H9 (cell line): ENCODE results near the gene FAM81A. TPM values are rescaled to one million over a fixed set of nuclear protein-coding genes. Genes with fewer than 3 reads are reported as not detected.
A peak's percentile ranks its signal among the peaks of the same experiment; 100 is the strongest.

Source experiments
- DNase-seq: peaks from one replicate; pipeline ENCODE4 v3.0.0-alpha.2; 2017
- H2AFZ ChIP-seq: one replicate; pipeline ENCODE4 v1.6.1; 2013; ENCODE audit warnings: mild to moderate bottlenecking, low read length, control low read depth, moderate library complexity
- H2AK5ac ChIP-seq: 2 replicates; pipeline ENCODE4 v1.6.1; 2013; ENCODE audit warnings: low read length, control low read depth, mixed read lengths; ENCODE audit not compliant: insufficient read length
- H2BK120ac ChIP-seq: one replicate; pipeline ENCODE4 v1.6.1; 2013; ENCODE audit warnings: low read depth, mild to moderate bottlenecking, low read length, control low read depth, inconsistent platforms; ENCODE audit not compliant: poor library complexity, severe bottlenecking
- H2BK12ac ChIP-seq: 2 replicates; pipeline ENCODE4 v1.6.1; 2013; ENCODE audit warnings: low read length, control low read depth, mixed read lengths, low read depth; ENCODE audit not compliant: insufficient read length
- H2BK15ac ChIP-seq: 2 replicates; pipeline ENCODE4 v1.6.1; 2013; ENCODE audit warnings: low read depth, low read length, control low read depth
- H2BK20ac ChIP-seq: one replicate; pipeline ENCODE4 v1.6.1; 2013; ENCODE audit warnings: low read depth, mild to moderate bottlenecking, low read length, control low read depth, inconsistent platforms; ENCODE audit not compliant: poor library complexity, severe bottlenecking
- H2BK5ac ChIP-seq: 2 replicates; pipeline ENCODE4 v1.6.1; 2013; ENCODE audit warnings: low read length, control low read depth, mixed read lengths; ENCODE audit not compliant: insufficient read length
- H3K14ac ChIP-seq: 2 replicates; pipeline ENCODE4 v1.6.1; 2013; ENCODE audit warnings: low read length, control low read depth; ENCODE audit not compliant: insufficient read depth
- H3K18ac ChIP-seq: 2 replicates; pipeline ENCODE4 v1.6.1; 2013; ENCODE audit warnings: low read depth, mild to moderate bottlenecking, mixed read lengths, low read length, control low read depth; ENCODE audit not compliant: insufficient read length
- H3K23ac ChIP-seq: 2 replicates; pipeline ENCODE4 v1.6.1; 2013; ENCODE audit warnings: low read length, control low read depth, mixed read lengths, low read depth; ENCODE audit not compliant: insufficient read length
- H3K23me2 ChIP-seq: 2 replicates; pipeline ENCODE4 v1.6.1; 2013; ENCODE audit warnings: low read depth, mild to moderate bottlenecking, mixed read lengths, low read length, control low read depth; ENCODE audit not compliant: insufficient read length, poor library complexity, severe bottlenecking
- H3K27ac ChIP-seq: 2 replicates; pipeline ENCODE4 v1.5.1; 2013; ENCODE audit warnings: low read length, control low read depth, mixed read lengths, low read depth; ENCODE audit not compliant: insufficient read length
- H3K27me3 ChIP-seq: 2 replicates; pipeline ENCODE4 v1.6.1; 2013; ENCODE audit warnings: low read length, control low read depth, inconsistent platforms; ENCODE audit not compliant: insufficient read depth
- H3K4ac ChIP-seq: 2 replicates; pipeline ENCODE4 v1.6.1; 2013; ENCODE audit warnings: low read depth, mild to moderate bottlenecking, control low read depth, inconsistent platforms, low read length, moderate library complexity
- H3K4me1 ChIP-seq: 2 replicates; pipeline ENCODE4 v1.6.1; 2013; ENCODE audit warnings: low read length, control low read depth, inconsistent platforms; ENCODE audit not compliant: insufficient read depth
- H3K4me2 ChIP-seq: 2 replicates; pipeline ENCODE4 v1.6.1; 2013; ENCODE audit warnings: low read length, control low read depth, mixed read lengths; ENCODE audit not compliant: insufficient read length, insufficient read depth
- H3K56ac ChIP-seq: 2 replicates; pipeline ENCODE4 v1.6.1; 2013; ENCODE audit warnings: low read depth, mild to moderate bottlenecking, mixed read lengths, low read length, control low read depth; ENCODE audit not compliant: insufficient read length
- H3K79me1 ChIP-seq: 2 replicates; pipeline ENCODE4 v1.6.1; 2013; ENCODE audit warnings: low read depth, mild to moderate bottlenecking, moderate library complexity, low read length, control low read depth, inconsistent platforms; ENCODE audit not compliant: insufficient read depth, poor library complexity, severe bottlenecking
- H3K79me2 ChIP-seq: 2 replicates; pipeline ENCODE4 v1.6.1; 2013; ENCODE audit warnings: low read length, control low read depth, inconsistent platforms; ENCODE audit not compliant: insufficient read depth
- H3K9ac ChIP-seq: 2 replicates; pipeline ENCODE4 v1.6.1; 2013; ENCODE audit warnings: low read length, control low read depth, mixed read lengths; ENCODE audit not compliant: insufficient read length; ENCODE audit errors: extremely low read depth
- H3K9me3 ChIP-seq: one replicate; pipeline ENCODE4 v1.6.1; 2013; ENCODE audit warnings: low read depth, low read length, inconsistent platforms; ENCODE audit not compliant: control insufficient read depth
- H3T11ph ChIP-seq: one replicate; pipeline ENCODE4 v1.6.1; 2013; ENCODE audit warnings: mild to moderate bottlenecking, low read length, control low read depth, inconsistent platforms
- H4K20me1 ChIP-seq: one replicate; pipeline ENCODE4 v1.6.1; 2013; ENCODE audit not compliant: control insufficient read depth, insufficient read length, insufficient read depth
- H4K5ac ChIP-seq: 2 replicates; pipeline ENCODE4 v1.6.1; 2013; ENCODE audit warnings: low read depth, mild to moderate bottlenecking, mixed read lengths, low read length, control low read depth; ENCODE audit not compliant: insufficient read length
- H4K8ac ChIP-seq: replicated peaks from 2 replicates; pipeline ENCODE4 v1.6.1; 2013; ENCODE audit warnings: low read length, control low read depth, mixed read lengths, low read depth; ENCODE audit not compliant: insufficient read length
- H4K91ac ChIP-seq: 2 replicates; pipeline ENCODE4 v1.6.1; 2013; ENCODE audit warnings: low read depth, mild to moderate bottlenecking, moderate library complexity, mixed read lengths, low read length, control low read depth; ENCODE audit not compliant: insufficient read length
- H3K27ac Mint-ChIP-seq, 3 experiments: 2 replicates in 2 of 3; 3 replicates in 1 of 3; pipeline ENCODE4 v1.8.0; 2020 to 2021; ENCODE audit warnings: mixed read lengths in 3 of 3, mild to moderate bottlenecking in 1 of 3, moderate library complexity in 1 of 3
- H3K27me3 Mint-ChIP-seq: 2 replicates; pipeline ENCODE4 v1.8.0; 2021; ENCODE audit warnings: low read depth, mild to moderate bottlenecking, moderate library complexity, mixed read lengths
- H3K36me3 Mint-ChIP-seq, 3 experiments: 2 replicates in 2 of 3; 3 replicates in 1 of 3; pipeline ENCODE4 v1.8.0; 2020 to 2021; ENCODE audit warnings: low read depth in 3 of 3, mixed read lengths in 3 of 3; ENCODE audit not compliant: insufficient read depth in 1 of 3
- H3K4me1 Mint-ChIP-seq, 2 experiments: 2 replicates each; pipeline ENCODE4 v1.8.0; 2020; ENCODE audit warnings: mixed read lengths in 2 of 2
- H3K4me3 Mint-ChIP-seq, 2 experiments: 2 replicates in 1 of 2; 3 replicates in 1 of 2; pipeline ENCODE4 v1.8.0; 2020 to 2021; ENCODE audit warnings: mild to moderate bottlenecking in 2 of 2, mixed read lengths in 2 of 2, moderate library complexity in 1 of 2
- H3K9me3 Mint-ChIP-seq, 2 experiments: 2 replicates in 1 of 2; 3 replicates in 1 of 2; pipeline ENCODE4 v1.8.0; 2020; ENCODE audit warnings: mild to moderate bottlenecking in 2 of 2, mixed read lengths in 2 of 2, moderate library complexity in 1 of 2
- WGBS: extraction: QIAGEN DNeasy Blood & Tissue Kit; methylation state at CpG from one replicate; pipeline ENCODE4 v1.1.7; 2013; ENCODE audit warnings: missing lambda C conversion rate, low lambda C conversion rate, mixed read lengths; ENCODE audit not compliant: insufficient read length; ENCODE audit errors: extremely low coverage; 5-methylcytosine and 5-hydroxymethylcytosine counted together
- total RNA-seq: library from RNA; stranded (reverse); gene quantifications from 2 replicates; pipeline ENCODE4 v1.2.1, GENCODE V29; 2021
- TF ChIP-seq, protein P1 (sequence below): fragments of 200-600 bp; sonication (generic); conservative IDR thresholded peaks from 3 replicates; pipeline ENCODE4 v1.8.0; 2021; ENCODE audit warnings: antibody characterized with exemption, mild to moderate bottlenecking

FAM81A gene
- total RNA-seq, 1 experiment from 2014 or later, result 1.7 TPM

DNA sequence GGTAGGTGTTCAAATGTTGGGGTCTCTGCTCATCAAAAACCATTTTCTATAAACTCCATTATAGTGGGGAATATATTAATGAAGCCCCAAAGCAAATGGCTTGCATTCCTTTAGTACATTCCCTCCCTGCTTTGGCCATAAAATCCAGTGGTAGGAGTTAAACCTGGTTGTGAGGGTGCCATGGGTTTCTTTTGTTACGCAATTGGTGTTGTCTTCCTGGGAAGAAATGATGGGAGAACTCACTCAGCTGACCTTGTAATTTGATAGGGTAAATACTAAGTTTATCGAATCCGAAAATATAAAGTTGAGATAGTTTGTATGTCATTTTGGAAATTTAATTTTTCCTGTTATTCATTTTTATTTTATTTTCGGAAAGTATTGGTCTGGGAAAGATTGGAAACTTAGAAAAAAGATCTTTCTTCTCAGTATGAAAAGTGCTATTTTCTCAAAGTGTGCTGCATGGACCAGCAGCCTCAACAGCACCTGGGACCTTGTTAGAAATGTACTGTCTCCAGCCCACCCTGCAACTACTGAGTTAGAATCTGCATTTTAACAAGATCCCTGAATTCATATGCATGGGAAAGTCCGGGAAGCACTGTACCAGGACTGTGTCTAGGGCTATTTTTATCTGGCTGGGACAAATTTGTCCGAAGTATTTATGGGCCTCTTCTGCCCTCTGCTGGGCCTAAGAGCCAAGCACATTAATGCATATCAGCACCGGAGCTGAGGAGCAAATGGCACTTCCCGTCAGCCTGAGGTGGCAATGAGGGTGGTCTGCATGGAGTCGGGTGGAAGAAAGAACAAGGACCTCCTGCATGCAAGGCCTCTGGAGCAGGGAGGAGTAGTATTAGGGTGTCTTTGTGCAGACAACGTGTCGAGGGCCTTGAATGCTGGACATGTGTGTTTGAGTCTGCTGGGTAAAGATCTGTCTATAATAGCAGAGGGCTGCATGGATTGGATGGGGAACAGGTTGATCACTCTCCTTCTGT lies 54.7 kb downstream of the FAM81A start:
- peak overlapping the region; percentile 13 for H3K4me2 ChIP-seq
- no peak overlapping the region for H4K5ac ChIP-seq

More for the DNA sequence above, 54.7 kb downstream of the FAM81A start:
- Histone ChIP-seq H3T11ph (no peak overlapping the region), H3K27me3 (no peaks in the 10 kb centered on the region), H3K56ac (no peak overlapping the region), H3K9me3 (no peaks in the 10 kb centered on the region), H3K23ac (no peak overlapping the region), H4K8ac (no peak overlapping the region), H4K20me1 (no peaks in the 10 kb centered on the region), H4K91ac (no peak overlapping the region), H3K18ac (no peak overlapping the region), H3K4me1 (no peaks in the 10 kb centered on the region; the same call in 1 of the 2 replicates), H3K23me2 (no peaks in the 10 kb centered on the region), H2AK5ac (no peak overlapping the region), H3K9ac (no peak overlapping the region), H2BK5ac (no peak overlapping the region), H3K4ac (no peak overlapping the region), H2BK12ac (no peak overlapping the region), H2AFZ (peak overlapping the region; percentile 48), H3K27ac (no peak overlapping the region), H2BK120ac (no peak overlapping the region), H3K79me2 (no peaks in the 10 kb centered on the region), H3K79me1 (no peaks in the 10 kb centered on the region), H3K14ac (no peak overlapping the region), H2BK20ac (no peak overlapping the region), H2BK15ac (no peak overlapping the region)
- Mint-ChIP-seq H3K9me3 (peaks cover 7 to 10% of the 10 kb centered on the region in 2 experiments; a peak in 4 of 5 replicates), H3K4me1 (peaks cover 11 to 14% of the 10 kb centered on the region in 2 experiments), H3K36me3 (peaks cover 0 to 5% (median 4%) of the 10 kb centered on the region in 3 experiments; a peak in 3 of 7 replicates), H3K27me3 (peaks cover 6% of the 10 kb centered on the region; the same call in 1 of the 2 replicates), H3K27ac (no peak overlapping the region), H3K4me3 (peak overlapping the region in 1 of 2 experiments; percentile 29; a peak in 1 of 5 replicates)
- peak; percentile 70 for DNase-seq
- WGBS, result no CpG with 5 or more reads among the region's 11 CpGs
- TF ChIP-seq, protein P1, sequence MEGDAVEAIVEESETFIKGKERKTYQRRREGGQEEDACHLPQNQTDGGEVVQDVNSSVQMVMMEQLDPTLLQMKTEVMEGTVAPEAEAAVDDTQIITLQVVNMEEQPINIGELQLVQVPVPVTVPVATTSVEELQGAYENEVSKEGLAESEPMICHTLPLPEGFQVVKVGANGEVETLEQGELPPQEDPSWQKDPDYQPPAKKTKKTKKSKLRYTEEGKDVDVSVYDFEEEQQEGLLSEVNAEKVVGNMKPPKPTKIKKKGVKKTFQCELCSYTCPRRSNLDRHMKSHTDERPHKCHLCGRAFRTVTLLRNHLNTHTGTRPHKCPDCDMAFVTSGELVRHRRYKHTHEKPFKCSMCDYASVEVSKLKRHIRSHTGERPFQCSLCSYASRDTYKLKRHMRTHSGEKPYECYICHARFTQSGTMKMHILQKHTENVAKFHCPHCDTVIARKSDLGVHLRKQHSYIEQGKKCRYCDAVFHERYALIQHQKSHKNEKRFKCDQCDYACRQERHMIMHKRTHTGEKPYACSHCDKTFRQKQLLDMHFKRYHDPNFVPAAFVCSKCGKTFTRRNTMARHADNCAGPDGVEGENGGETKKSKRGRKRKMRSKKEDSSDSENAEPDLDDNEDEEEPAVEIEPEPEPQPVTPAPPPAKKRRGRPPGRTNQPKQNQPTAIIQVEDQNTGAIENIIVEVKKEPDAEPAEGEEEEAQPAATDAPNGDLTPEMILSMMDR, result peak; percentile 92
